A549 (cell line): ENCODE results near the gene PAQR7. TPM values are rescaled to one million over a fixed set of nuclear protein-coding genes. Genes with fewer than 3 reads are reported as not detected.
A peak's percentile ranks its signal among the peaks of the same experiment; 100 is the strongest.

ENCODE experiments used
- ATAC-seq, 2 experiments: fragments of 200-7000 bp in 1 of 2; fragments of >200 bp in 1 of 2; cut with Nextera tagmentation in 1 of 2; cut with Tn5 transposase in 1 of 2; 3 replicates each; pipeline versions ENCODE4 v1.8.0 to v1.9.1; 2018 to 2020; ENCODE audit warnings: mild to moderate bottlenecking in 1 of 2, moderate library complexity in 1 of 2
- CTCF ChIA-PET: fragments of 300-600 bp; sonication (Branson Sonifier 250); formaldehyde crosslinking; extraction: SDS; loops from one replicate; lab custom pipeline; 2021; ENCODE audit warnings: antibody characterized with exemption, inconsistent platforms; lab: Yijun Ruan, JAX
- POLR2A ChIA-PET: fragments of 350-600 bp; formaldehyde crosslinking; extraction: SDS; loops from one replicate; lab custom pipeline; 2021; ENCODE audit warnings: antibody characterized with exemption, inconsistent platforms; lab: Yijun Ruan, JAX
- DNase-seq, 2 experiments: peaks; one replicate each; pipeline versions ENCODE4 v3.0.0 to v3.0.0-alpha.2; 2011 to 2016; ENCODE audit warnings: low read depth in 1 of 2, low spot score in 1 of 2
- FAIRE-seq: peaks from 2 replicates; lab custom pipeline; 2011; peaks lifted over from hg19 to GRCh38; lab: Jason Lieb, UNC
- H3K27ac ChIP-seq, 2 experiments: fragments of >200 bp; sonication (Bioruptor Twin); formaldehyde crosslinking; 3 replicates each; pipeline ENCODE4 v1.5.1; 2016 to 2017
- H3K4me1 ChIP-seq: fragments of >200 bp; sonication (Bioruptor Twin); formaldehyde crosslinking; 3 replicates; pipeline ENCODE4 v1.6.1; 2016
- H3K4me2 ChIP-seq: fragments of >200 bp; sonication (Bioruptor Twin); formaldehyde crosslinking; 3 replicates; pipeline ENCODE4 v1.6.1; 2016
- H3K4me3 ChIP-seq: fragments of >200 bp; sonication (Bioruptor Twin); formaldehyde crosslinking; 3 replicates; pipeline ENCODE4 v1.5.1; 2016
- H3K9me3 ChIP-seq: fragments of >200 bp; sonication (Bioruptor Twin); formaldehyde crosslinking; 3 replicates; pipeline ENCODE4 v1.6.1; 2016
- BCL3 ChIP-seq: fragments of >200 bp; sonication (Bioruptor Twin); formaldehyde crosslinking; IDR thresholded peaks from 3 replicates; pipeline ENCODE4 v1.6.1; 2016
- BHLHE40 ChIP-seq: IDR thresholded peaks from 2 replicates; pipeline ENCODE4 v1.6.1; 2012; ENCODE audit warnings: low read depth, low read length, inconsistent platforms
- CHD2 ChIP-seq: fragments of 150-350 bp; IDR thresholded peaks from 2 replicates; pipeline ENCODE4 v1.6.1; 2014; ENCODE audit warnings: low read length; ENCODE audit not compliant: partially characterized antibody
- E2F6 ChIP-seq: IDR thresholded peaks from 2 replicates; pipeline ENCODE4 v1.6.1; 2012; ENCODE audit warnings: low read depth, borderline replicate concordance
- EHF ChIP-seq: fragments of 250-450 bp; sonication (Bioruptor Pico); IDR thresholded peaks from 2 replicates; pipeline ENCODE4 v1.5.0; 2020; ENCODE audit warnings: mild to moderate bottlenecking
- EHMT2 ChIP-seq: fragments of 200-600 bp; sonication (generic); IDR thresholded peaks from 2 replicates; pipeline ENCODE4 v1.6.1; 2016; ENCODE audit warnings: antibody characterized with exemption, low read depth, mild to moderate bottlenecking, moderate library complexity
- FOSB ChIP-seq: fragments of 250-450 bp; sonication (Bioruptor Pico); IDR thresholded peaks from 2 replicates; pipeline ENCODE4 v1.5.0; 2020; ENCODE audit warnings: mild to moderate bottlenecking, moderate library complexity
- GATA3 ChIP-seq: IDR thresholded peaks from 2 replicates; pipeline ENCODE4 v1.6.1; 2012; ENCODE audit warnings: borderline replicate concordance
- HEYL ChIP-seq: fragments of 250-450 bp; sonication (Bioruptor Pico); IDR thresholded peaks from 2 replicates; pipeline ENCODE4 v1.8.0; 2021; ENCODE audit warnings: mild to moderate bottlenecking, moderate library complexity
- HOXA7 ChIP-seq: fragments of 250-450 bp; sonication (Bioruptor Pico); IDR thresholded peaks from 2 replicates; pipeline ENCODE4 v1.5.0; 2020; ENCODE audit warnings: mild to moderate bottlenecking, moderate library complexity
- HOXB5 ChIP-seq: fragments of 250-450 bp; sonication (Bioruptor Pico); IDR thresholded peaks from 2 replicates; pipeline ENCODE4 v1.5.0; 2020; ENCODE audit warnings: mild to moderate bottlenecking, moderate library complexity
- JUN ChIP-seq, 2 experiments: fragments of >200 bp; sonication (Bioruptor Twin); formaldehyde crosslinking; IDR thresholded peaks; 2 replicates in 1 of 2; 3 replicates in 1 of 2; pipeline ENCODE4 v1.6.1; 2016 to 2017
- JUNB ChIP-seq: fragments of >200 bp; sonication (Bioruptor Twin); formaldehyde crosslinking; IDR thresholded peaks from 2 replicates; pipeline ENCODE4 v1.6.1; 2016
- KDM1A ChIP-seq: fragments of 200-600 bp; sonication (generic); IDR thresholded peaks from 2 replicates; pipeline ENCODE4 v1.6.1; 2016; ENCODE audit warnings: low read depth, mild to moderate bottlenecking
- KDM5A ChIP-seq: fragments of 200-600 bp; sonication (generic); IDR thresholded peaks from 2 replicates; pipeline ENCODE4 v1.6.1; 2016; ENCODE audit warnings: antibody characterized with exemption, mild to moderate bottlenecking
- MAFK ChIP-seq: fragments of 450-650 bp; IDR thresholded peaks from 2 replicates; pipeline ENCODE4 v1.6.1; 2014; ENCODE audit not compliant: partially characterized antibody
- MAX ChIP-seq: IDR thresholded peaks from 2 replicates; pipeline ENCODE4 v1.6.1; 2012
- MYC ChIP-seq: IDR thresholded peaks from 2 replicates; pipeline ENCODE4 v1.6.1; 2012; ENCODE audit warnings: mild to moderate bottlenecking, inconsistent platforms, low read length, improper control_type of control experiment, borderline replicate concordance
- NFE2L2 ChIP-seq: fragments of 150-350 bp; conservative IDR thresholded peaks from 2 replicates; pipeline ENCODE4 v1.6.1; 2014; ENCODE audit warnings: low read length
- POLR2AphosphoS2 ChIP-seq: conservative IDR thresholded peaks from 2 replicates; pipeline ENCODE4 v1.6.1; 2012; ENCODE audit warnings: low read length, improper control_type of control experiment, inconsistent platforms
- RAD21 ChIP-seq, 2 experiments: fragments of >200 bp in 1 of 2; sonication (Bioruptor Twin) in 1 of 2; formaldehyde crosslinking in 1 of 2; IDR thresholded peaks in 1 of 2; conservative IDR thresholded peaks in 1 of 2; 2 replicates in 1 of 2; 3 replicates in 1 of 2; pipeline ENCODE4 v1.6.1; 2012 to 2018; ENCODE audit warnings: inconsistent platforms in 1 of 2
- REST ChIP-seq: fragments of 200-600 bp; sonication (generic); IDR thresholded peaks from 2 replicates; pipeline ENCODE4 v1.6.1; 2016; ENCODE audit warnings: antibody characterized with exemption, mild to moderate bottlenecking, moderate library complexity
- WGBS: methylation state at CpG from one replicate; pipeline ENCODE4 v1.1.6; 2017; ENCODE audit errors: missing lambda C conversion rate; 5-methylcytosine and 5-hydroxymethylcytosine counted together
- polyA plus RNA-seq, 4 experiments: library from polyadenylated mRNA; depleted of rRNA in 3 of 4; stranded (reverse); fragments of >200 nt; fragmentation: RNase III in 1 of 4; extraction: RNeasy Plus Mini Kit Qiagen cat#74134 plus additional on column Dnase treatment in 1 of 4; gene quantifications; 2 replicates in 3 of 4; 3 replicates in 1 of 4; pipeline ENCODE4 v1.2.3, GENCODE V29; 2011 to 2017

PAQR7 gene
- polyA plus RNA-seq, 2 of the 4 experiments (the other 2 are of a cell fraction) = 2.3 to 6.0 TPM

GRCh38 chr1:25898223-25899015 lies 22.9 kb upstream of the PAQR7 start (continued):
- no peak for TF ChIP-seq GATA3
- TF ChIP-seq FOSB = no peak

- TF ChIP-seq MAX (no peak), REST (no peak), POLR2AphosphoS2 (no peak), HEYL (CRISPR knock-in tag) (no peak), MYC (no peak), BHLHE40 (no peak), BCL3 (no peak), JUNB (no peak), NFE2L2 (no peak), E2F6 (no peak), RAD21 (conservative IDR thresholded peaks at IDR 0.05 in 1 of 2, IDR thresholded peaks at IDR 0.05 in 1 of 2) (no peak), HOXA7 (no peak), EHF (CRISPR knock-in tag) (no peak), CHD2 (no peak), KDM1A (no peak)
- H3K4me2 ChIP-seq = no peak overlapping the region
- no peak overlapping the region for H3K27ac ChIP-seq
- ChIA-PET CTCF (interaction anchor here (0.6 to 3.8 kb wide), 3 partner anchors 7 to 1076 kb away, joined by 3 to 35 read pairs (median 4); partner anchors contain the start of gene STMN1), POLR2A (no interaction called here)
- no peak for FAIRE-seq
- no peaks in the 10 kb centered on the region for H3K9me3 ChIP-seq
- no peak for DNase-seq
- H3K4me1 ChIP-seq = peaks cover 19% of the 10 kb centered on the region
- no peak for ATAC-seq
- WGBS = 93% methylated on average over 4 of the region's 5 CpGs
- H3K4me3 ChIP-seq = no peak overlapping the region
Measured at GRCh38 chr1:25897754-25898153, 22.2 kb upstream of the PAQR7 start.

GRCh38 chr1:25896266-25896665 lies 20.8 kb upstream of the PAQR7 start:
- TF ChIP-seq MAFK = no peak
- no peak for TF ChIP-seq EHMT2
- no peak for TF ChIP-seq HEYL (CRISPR knock-in tag)
- TF ChIP-seq KDM1A = no peak
- TF ChIP-seq E2F6 = no peak
- no peak for TF ChIP-seq JUN (IDR thresholded peaks at IDR 0.05)
- TF ChIP-seq NFE2L2 = no peak
- TF ChIP-seq KDM5A = no peak
- TF ChIP-seq GATA3 = no peak
- no peak for TF ChIP-seq HOXB5 (CRISPR knock-in tag)

More at GRCh38 chr1:25896266-25896665, 20.8 kb upstream of the PAQR7 start:
- no peak overlapping the region for H3K4me3 ChIP-seq
- CTCF ChIA-PET = interaction anchor here (0.8 to 3.8 kb wide), 26 partner anchors 9 to 140 kb away, joined by 3 to 84 read pairs (median 6); partner anchors contain the start of genes PAFAH2, PAQR7 and STMN1
- H3K27ac ChIP-seq = 0 out of 6 replicates have a peak overlapping the region, but pooled peaks of 1 of the 2 experiments have one; percentile 13
- 75% methylated on average over 1 of the region's 1 CpG for WGBS
- FAIRE-seq (no peak), ATAC-seq (no peak), DNase-seq (no peak)
- no peak overlapping the region for H3K4me2 ChIP-seq
- POLR2A ChIA-PET = interaction anchor here (1.1 to 1.2 kb wide), 3 partner anchors 9 to 101 kb away, joined by 3 to 11 read pairs (median 4); partner anchors contain the start of gene PAFAH2
- H3K4me1 ChIP-seq = peaks cover 32% of the 10 kb centered on the region
- no peaks in the 10 kb centered on the region for H3K9me3 ChIP-seq
